Karpas-422 (cell line): ENCODE measurements around the gene ATP2B3. TPM values are rescaled to one million over a fixed set of nuclear protein-coding genes. Genes with fewer than 3 reads are reported as not detected.

Experiments
- DNase-seq: peaks from one replicate; pipeline ENCODE4 v3.0.0-alpha.2; 2015
- H2AFZ ChIP-seq: fragments of 200-600 bp; sonication (generic); 2 replicates; pipeline ENCODE4 v1.6.1; 2014; ENCODE audit warnings: antibody characterized with exemption, low read length, mixed read lengths
- H3K27ac ChIP-seq: fragments of 200-600 bp; sonication (generic); 2 replicates; pipeline ENCODE4 v1.5.1; 2014; ENCODE audit warnings: mild to moderate bottlenecking, low read length, moderate library complexity
- H3K27me3 ChIP-seq: fragments of 200-600 bp; sonication (generic); 2 replicates; pipeline ENCODE4 v1.6.1; 2014; ENCODE audit warnings: low read length, mixed read lengths
- H3K36me3 ChIP-seq: fragments of 200-600 bp; sonication (generic); 2 replicates; pipeline ENCODE4 v1.6.1; 2014; ENCODE audit warnings: low read length, mixed read lengths; ENCODE audit not compliant: insufficient read depth
- H3K4me1 ChIP-seq: fragments of 200-600 bp; sonication (generic); 2 replicates; pipeline ENCODE4 v1.6.1; 2014; ENCODE audit warnings: mild to moderate bottlenecking, low read length, mixed read lengths
- H3K4me2 ChIP-seq: fragments of 200-600 bp; sonication (generic); 2 replicates; pipeline ENCODE4 v1.6.1; 2014; ENCODE audit warnings: low read length, low read depth, mild to moderate bottlenecking; ENCODE audit not compliant: poor library complexity, severe bottlenecking
- H3K4me3 ChIP-seq: fragments of 200-600 bp; sonication (generic); 2 replicates; pipeline ENCODE4 v1.5.1; 2014; ENCODE audit warnings: mild to moderate bottlenecking, antibody characterized with exemption, low read length, mixed read lengths
- H3K79me2 ChIP-seq: fragments of 200-600 bp; sonication (generic); 2 replicates; pipeline ENCODE4 v1.6.1; 2014; ENCODE audit warnings: mild to moderate bottlenecking, low read length, mixed read lengths
- H3K9ac ChIP-seq: fragments of 200-600 bp; sonication (generic); 2 replicates; pipeline ENCODE4 v1.6.0; 2014; ENCODE audit warnings: low read length
- H3K9me2 ChIP-seq: fragments of 200-600 bp; sonication (generic), shearing (Covaris generic); replicated peaks from 2 replicates; pipeline ENCODE4 v1.6.0; 2014; ENCODE audit warnings: mild to moderate bottlenecking, low read length, moderate library complexity; ENCODE audit not compliant: insufficient read depth
- H3K9me3 ChIP-seq: fragments of 300-700, 200-600 bp; sonication (generic); 2 replicates; pipeline ENCODE4 v1.6.1; 2014; ENCODE audit warnings: low read length, mixed read lengths
- H4K20me1 ChIP-seq: fragments of 200-600 bp; sonication (generic); 2 replicates; pipeline ENCODE4 v1.6.1; 2014; ENCODE audit warnings: mild to moderate bottlenecking, antibody characterized with exemption, low read length, low read depth; ENCODE audit not compliant: insufficient read depth
- total RNA-seq: library from RNA; depleted of rRNA; stranded (reverse); fragments of >200 nt; shearing (Covaris generic); gene quantifications from 2 replicates; pipeline ENCODE4 v1.2.3, GENCODE V29; 2014; ENCODE audit warnings: low replicate concordance

The ATP2B3 gene
- total RNA-seq, 1 experiment from 2014 or later: not detected

DNA sequence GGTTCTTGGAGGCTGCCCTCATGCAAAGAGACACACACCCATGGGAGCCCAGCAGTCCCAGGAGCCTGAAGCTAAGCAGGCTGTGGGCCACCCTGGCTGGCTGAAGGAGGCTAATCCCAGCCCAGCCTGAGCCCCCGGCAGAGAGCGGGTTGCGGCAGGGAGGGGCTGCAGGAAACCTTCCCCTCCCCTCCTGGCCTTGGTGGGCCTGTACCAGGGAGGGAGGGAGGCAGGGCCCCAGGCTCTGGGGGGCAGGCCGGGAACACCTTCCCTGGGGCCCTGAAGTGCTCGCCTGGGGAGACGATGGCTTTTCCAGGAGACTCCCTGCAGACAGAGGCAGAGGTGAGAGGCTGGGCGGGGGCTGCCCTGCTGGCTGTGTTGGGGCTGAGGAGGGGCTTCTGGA is 19.0 kb upstream of the ATP2B3 start:
- no peaks in the 10 kb centered on the region for H4K20me1 ChIP-seq
- H3K4me2 ChIP-seq: no peak overlapping the region
- DNase-seq: no peak
- no peak overlapping the region for H3K4me3 ChIP-seq
- H3K9ac ChIP-seq: no peak overlapping the region
- H3K79me2 ChIP-seq: no peaks in the 10 kb centered on the region
- no peak overlapping the region for H2AFZ ChIP-seq
- H3K4me1 ChIP-seq: no peaks in the 10 kb centered on the region
- H3K27me3 ChIP-seq: no peaks in the 10 kb centered on the region
- H3K9me3 ChIP-seq: no peaks in the 10 kb centered on the region
- H3K27ac ChIP-seq: no peak overlapping the region
- no peaks in the 10 kb centered on the region for H3K9me2 ChIP-seq
- no peaks in the 10 kb centered on the region for H3K36me3 ChIP-seq

GRCh38 chrX:153499341-153499740 is 18.1 kb upstream of the ATP2B3 start:
- Histone ChIP-seq H3K79me2 (no peaks in the 10 kb centered on the region), H3K27ac (no peak overlapping the region), H3K4me1 (no peaks in the 10 kb centered on the region), H3K4me2 (no peak overlapping the region), H3K9me3 (no peaks in the 10 kb centered on the region), H2AFZ (no peak overlapping the region), H3K36me3 (no peaks in the 10 kb centered on the region), H3K9ac (no peak overlapping the region), H4K20me1 (no peaks in the 10 kb centered on the region), H3K9me2 (no peaks in the 10 kb centered on the region), H3K4me3 (no peak overlapping the region), H3K27me3 (no peaks in the 10 kb centered on the region)
- DNase-seq: no peak

- Histone ChIP-seq H3K9me2 (no peaks in the 10 kb centered on the region), H3K27me3 (no peaks in the 10 kb centered on the region)
Measured at GRCh38 chrX:153499876-153500275, 17.6 kb upstream of the ATP2B3 start.

DNA sequence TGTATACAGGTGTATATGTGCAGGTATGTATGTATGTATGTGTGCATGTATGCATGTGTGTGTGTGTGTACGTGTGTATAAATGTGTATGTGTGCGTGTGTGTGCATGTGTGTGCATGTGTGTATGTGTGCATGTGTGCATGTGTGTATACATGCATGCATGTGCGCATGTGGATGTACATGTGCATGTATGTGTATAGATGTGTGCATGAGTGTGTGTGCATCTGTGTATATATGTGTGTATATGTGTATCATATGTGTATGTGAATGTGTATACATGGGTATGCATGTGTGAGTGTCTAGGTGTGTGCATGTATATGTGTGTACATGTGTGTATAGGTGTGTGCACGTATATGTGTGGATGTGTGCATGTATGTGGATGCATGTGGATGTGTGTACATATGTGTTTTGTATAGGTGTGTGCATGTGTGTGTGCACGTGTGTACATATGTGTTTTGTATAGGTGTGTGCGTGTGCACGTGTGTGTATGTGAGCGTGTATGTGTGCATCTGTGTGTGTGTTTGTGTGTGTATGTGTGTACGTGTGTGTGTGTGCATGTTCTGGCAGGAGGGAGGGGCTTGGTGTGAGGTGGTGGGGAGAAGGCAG is 16.7 kb upstream of the ATP2B3 start:
- no peaks in the 10 kb centered on the region for H3K27me3 ChIP-seq
- H3K9me3 ChIP-seq: no peaks in the 10 kb centered on the region
- no peak overlapping the region for H3K27ac ChIP-seq
- no peaks in the 10 kb centered on the region for H3K36me3 ChIP-seq
- H3K9ac ChIP-seq: no peak overlapping the region
- H3K4me1 ChIP-seq: no peaks in the 10 kb centered on the region
- H3K4me3 ChIP-seq: no peak overlapping the region
- no peaks in the 10 kb centered on the region for H3K79me2 ChIP-seq
- no peak for DNase-seq
- H3K9me2 ChIP-seq: no peaks in the 10 kb centered on the region
- no peak overlapping the region for H2AFZ ChIP-seq
- H3K4me2 ChIP-seq: no peak overlapping the region
- no peaks in the 10 kb centered on the region for H4K20me1 ChIP-seq

More at GRCh38 chrX:153499876-153500275, 17.6 kb upstream of the ATP2B3 start:
- Histone ChIP-seq H2AFZ (no peak overlapping the region), H3K36me3 (no peaks in the 10 kb centered on the region), H3K79me2 (no peaks in the 10 kb centered on the region), H4K20me1 (no peaks in the 10 kb centered on the region), H3K9ac (no peak overlapping the region), H3K4me2 (no peak overlapping the region), H3K9me3 (no peaks in the 10 kb centered on the region), H3K4me1 (no peaks in the 10 kb centered on the region), H3K4me3 (no peak overlapping the region), H3K27ac (no peak overlapping the region)
- no peak for DNase-seq

- no peaks in the 10 kb centered on the region for H4K20me1 ChIP-seq
- H3K4me2 ChIP-seq: no peak overlapping the region
- no peaks in the 10 kb centered on the region for H3K36me3 ChIP-seq
- no peaks in the 10 kb centered on the region for H3K4me1 ChIP-seq
- H3K79me2 ChIP-seq: no peaks in the 10 kb centered on the region
- no peak overlapping the region for H3K27ac ChIP-seq
- no peaks in the 10 kb centered on the region for H3K27me3 ChIP-seq
- H3K9me3 ChIP-seq: no peaks in the 10 kb centered on the region
- no peak overlapping the region for H2AFZ ChIP-seq
- no peak overlapping the region for H3K9ac ChIP-seq
- no peaks in the 10 kb centered on the region for H3K9me2 ChIP-seq
- no peak overlapping the region for H3K4me3 ChIP-seq
- DNase-seq: no peak
Measured at GRCh38 chrX:153501530-153501929, 15.9 kb upstream of the ATP2B3 start.

- Histone ChIP-seq H3K4me2 (no peak overlapping the region), H3K79me2 (no peaks in the 10 kb centered on the region), H3K9ac (no peak overlapping the region), H3K36me3 (no peaks in the 10 kb centered on the region), H3K9me3 (no peaks in the 10 kb centered on the region), H2AFZ (no peak overlapping the region), H3K9me2 (no peaks in the 10 kb centered on the region), H3K4me3 (no peak overlapping the region), H3K27ac (no peak overlapping the region), H3K4me1 (no peaks in the 10 kb centered on the region), H3K27me3 (no peaks in the 10 kb centered on the region), H4K20me1 (no peaks in the 10 kb centered on the region)
- DNase-seq: no peak
Measured at GRCh38 chrX:153502131-153502530, 15.3 kb upstream of the ATP2B3 start.

DNA sequence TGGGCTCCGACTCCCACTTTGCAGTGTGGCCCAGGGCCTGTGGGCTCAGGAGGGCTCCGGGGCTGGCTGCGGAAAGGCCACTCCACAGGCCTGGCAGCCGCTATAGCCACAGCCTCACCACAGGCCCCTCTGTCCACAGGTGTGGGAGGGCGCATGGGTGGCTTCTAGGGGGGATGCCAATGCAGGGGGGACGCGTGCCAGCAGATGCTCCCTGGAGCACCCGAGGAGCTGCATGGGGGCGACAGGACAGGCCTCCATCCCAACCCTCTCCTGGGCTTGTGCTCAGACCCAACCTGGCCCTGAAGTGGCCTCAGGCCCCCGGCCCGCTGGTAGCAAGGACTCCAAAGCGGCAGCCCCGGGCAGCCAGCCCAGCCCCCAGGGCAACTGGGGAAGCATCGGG is 14.6 kb upstream of the ATP2B3 start:
- Histone ChIP-seq H2AFZ (no peak overlapping the region), H3K79me2 (no peaks in the 10 kb centered on the region), H3K27ac (no peak overlapping the region), H3K27me3 (no peaks in the 10 kb centered on the region), H3K4me3 (no peak overlapping the region), H3K9me2 (no peaks in the 10 kb centered on the region), H3K36me3 (no peaks in the 10 kb centered on the region), H3K4me2 (no peak overlapping the region), H4K20me1 (no peaks in the 10 kb centered on the region), H3K9ac (no peak overlapping the region), H3K9me3 (no peaks in the 10 kb centered on the region), H3K4me1 (no peaks in the 10 kb centered on the region)
- no peak for DNase-seq

- H3K4me1 ChIP-seq: no peaks in the 10 kb centered on the region
- no peaks in the 10 kb centered on the region for H3K9me2 ChIP-seq
- peak; percentile 64 for DNase-seq
- no peaks in the 10 kb centered on the region for H3K79me2 ChIP-seq
- no peaks in the 10 kb centered on the region for H3K27me3 ChIP-seq
- no peak overlapping the region for H3K9ac ChIP-seq
- no peaks in the 10 kb centered on the region for H3K36me3 ChIP-seq
- no peaks in the 10 kb centered on the region for H4K20me1 ChIP-seq
- no peaks in the 10 kb centered on the region for H3K9me3 ChIP-seq
- no peak overlapping the region for H3K4me2 ChIP-seq
- no peak overlapping the region for H3K27ac ChIP-seq
- H3K4me3 ChIP-seq: no peak overlapping the region
- no peak overlapping the region for H2AFZ ChIP-seq
Measured at GRCh38 chrX:153504445-153505016, 12.9 kb upstream of the ATP2B3 start.
